Osteoblast (primary cell): ENCODE data around the gene IVD. TPM values are rescaled to one million over a fixed set of nuclear protein-coding genes. Genes with fewer than 3 reads are reported as not detected.

Experiments used
- total RNA-seq: library from RNA; depleted of rRNA; stranded (reverse); fragments of >200 nt; gene quantifications from 2 replicates; pipeline ENCODE4 v1.2.3, GENCODE V29; 2012

The IVD gene
- total RNA-seq, 1 donor: 46.3 TPM

Other genes with a start within 250 kb of the IVD start
- 2.2 and 4.1 TPM in 2 replicates for gene BUB1B, start 244.7 kb upstream of the IVD start, total RNA-seq
- gene PAK6, start 166.7 kb upstream of the IVD start, total RNA-seq: not detected in 2 replicates
- not detected in 2 replicates for gene ANKRD63, start 122.7 kb upstream of the IVD start, total RNA-seq
- gene PLCB2, start 97.9 kb upstream of the IVD start, total RNA-seq: under 0.01 TPM in 2 replicates
- 16.8 and 17.7 TPM in 2 replicates for gene INAFM2, start 82.1 kb upstream of the IVD start, total RNA-seq
- gene CCDC9B, start 64.9 kb upstream of the IVD start, total RNA-seq: 18.3 and 23.9 TPM in 2 replicates
- gene PHGR1, start 54.8 kb upstream of the IVD start, total RNA-seq: not detected in 2 replicates
- gene DISP2, start 47.6 kb upstream of the IVD start, total RNA-seq: 0.29 and 0.36 TPM in 2 replicates
- gene KNSTRN, start 23.1 kb upstream of the IVD start, total RNA-seq: 19.9 and 28.6 TPM in 2 replicates
- 10.0 and 10.5 TPM in 2 replicates for gene BAHD1, start 35.2 kb downstream of the IVD start, total RNA-seq
- 13.4 and 13.6 TPM in 2 replicates for gene CHST14, start 65.2 kb downstream of the IVD start, total RNA-seq
- 16.3 and 18.6 TPM in 2 replicates for gene CCDC32, start 159.2 kb downstream of the IVD start, total RNA-seq
- gene RPUSD2, start 163.5 kb downstream of the IVD start, total RNA-seq: 9.0 and 11.5 TPM in 2 replicates
- gene KNL1, start 188.5 kb downstream of the IVD start, total RNA-seq: 3.5 and 3.6 TPM in 2 replicates